GM23338 (cell line): ENCODE results near the gene CSTF2T. TPM values are rescaled to one million over a fixed set of nuclear protein-coding genes. Genes with fewer than 3 reads are reported as not detected.

ENCODE experiments used
- ATAC-seq: fragments of 200-7000 bp; cut with Tn5 transposase; 3 replicates; pipeline ENCODE4 v1.9.1; 2020
- DNase-seq: peaks from one replicate; pipeline ENCODE4 v3.0.0-alpha.2; 2015; ENCODE audit warnings: low spot score
- H2AFZ ChIP-seq: fragments of 200-600 bp; sonication (generic); 2 replicates; pipeline ENCODE4 v1.8.0; 2016; ENCODE audit warnings: antibody characterized with exemption, mild to moderate bottlenecking, moderate library complexity
- H3F3A ChIP-seq: fragments of 200-600 bp; sonication (generic); replicated peaks from 2 replicates; pipeline ENCODE4 v1.8.0; 2017; ENCODE audit warnings: antibody characterized with exemption, mixed run types, low read depth
- H3K27ac ChIP-seq: fragments of 200-600 bp; sonication (generic); 2 replicates; pipeline ENCODE4 v1.6.1; 2016; ENCODE audit warnings: low read depth
- H3K27me3 ChIP-seq: fragments of 200-600 bp; sonication (generic); 2 replicates; pipeline ENCODE4 v1.8.0; 2016; ENCODE audit warnings: mild to moderate bottlenecking, mixed run types, moderate library complexity; ENCODE audit not compliant: insufficient read depth
- H3K36me3 ChIP-seq: fragments of 200-600 bp; sonication (generic); 2 replicates; pipeline ENCODE4 v1.8.0; 2016; ENCODE audit warnings: mild to moderate bottlenecking; ENCODE audit not compliant: insufficient read depth
- H3K4me1 ChIP-seq: fragments of 200-600 bp; sonication (generic); 2 replicates; pipeline ENCODE4 v1.8.0; 2016; ENCODE audit warnings: mild to moderate bottlenecking, moderate library complexity; ENCODE audit not compliant: insufficient read depth
- H3K4me2 ChIP-seq: fragments of 200-600 bp; sonication (generic); 2 replicates; pipeline ENCODE4 v1.7.1; 2017; ENCODE audit warnings: mixed run types
- H3K4me3 ChIP-seq: fragments of 200-600 bp; sonication (generic); 2 replicates; pipeline ENCODE4 v1.6.1; 2016; ENCODE audit warnings: mixed run types
- H3K79me2 ChIP-seq: fragments of 200-600 bp; sonication (generic); replicated peaks from 2 replicates; pipeline ENCODE4 v1.8.0; 2017; ENCODE audit warnings: mild to moderate bottlenecking; ENCODE audit not compliant: insufficient read depth
- H3K9me2 ChIP-seq: fragments of 200-600 bp; sonication (generic); 2 replicates; pipeline ENCODE4 v1.8.0; 2017; ENCODE audit not compliant: insufficient read depth
- H4K20me1 ChIP-seq: fragments of 200-600 bp; sonication (generic); replicated peaks from 2 replicates; pipeline ENCODE4 v1.8.0; 2017; ENCODE audit warnings: mild to moderate bottlenecking; ENCODE audit not compliant: insufficient read depth
- H3K27ac Mint-ChIP-seq: 2 replicates; pipeline ENCODE4 v1.8.0; 2020; ENCODE audit warnings: inconsistent platforms, mild to moderate bottlenecking, moderate library complexity, mixed read lengths
- H3K27me3 Mint-ChIP-seq: 3 replicates; pipeline ENCODE4 v1.8.0; 2022; ENCODE audit warnings: low read depth, mild to moderate bottlenecking, moderate library complexity, mixed read lengths, inconsistent platforms; ENCODE audit not compliant: insufficient read depth, poor library complexity
- H3K36me3 Mint-ChIP-seq: 3 replicates; pipeline ENCODE4 v1.8.0; 2021; ENCODE audit warnings: low read depth, mild to moderate bottlenecking, inconsistent platforms, moderate library complexity, mixed read lengths
- H3K4me1 Mint-ChIP-seq: 3 replicates; pipeline ENCODE4 v1.8.0; 2020; ENCODE audit warnings: mild to moderate bottlenecking, inconsistent platforms, mixed read lengths
- H3K4me3 Mint-ChIP-seq: 3 replicates; pipeline ENCODE4 v1.8.0; 2021; ENCODE audit warnings: moderate library complexity, mild to moderate bottlenecking, inconsistent platforms, mixed read lengths
- H3K9me3 Mint-ChIP-seq: 3 replicates; pipeline ENCODE4 v1.8.0; 2020; ENCODE audit warnings: moderate library complexity, mild to moderate bottlenecking, inconsistent platforms, mixed read lengths
- CTCF ChIP-seq, 2 experiments: fragments of 200-600 bp in 1 of 2; sonication (generic) in 1 of 2; conservative IDR thresholded peaks; 2 replicates each; pipeline versions ENCODE4 v1.5.1 to v1.6.1; 2016 to 2017; ENCODE audit warnings: antibody characterized with exemption in 2 of 2, low read depth in 2 of 2, mild to moderate bottlenecking in 2 of 2, moderate library complexity in 1 of 2
- ETS1 ChIP-seq: IDR thresholded peaks from 2 replicates; pipeline ENCODE4 v1.6.1; 2016; ENCODE audit warnings: antibody characterized with exemption
- EZH2 ChIP-seq: fragments of 200-600 bp; sonication (generic); IDR thresholded peaks from one replicate; pipeline ENCODE4 v1.8.0; 2017; ENCODE audit warnings: antibody characterized with exemption, mild to moderate bottlenecking, low read depth; ENCODE audit not compliant: unreplicated experiment
- JUNB ChIP-seq: IDR thresholded peaks from one replicate; pipeline ENCODE4 v1.6.1; 2016; ENCODE audit warnings: antibody characterized with exemption; ENCODE audit not compliant: unreplicated experiment
- POLR2AphosphoS5 ChIP-seq: IDR thresholded peaks from 2 replicates; pipeline ENCODE4 v1.6.1; 2016; ENCODE audit warnings: antibody characterized with exemption, low read depth
- STAT1 ChIP-seq: IDR thresholded peaks from one replicate; pipeline ENCODE4 v1.6.1; 2016; ENCODE audit warnings: antibody characterized with exemption; ENCODE audit not compliant: unreplicated experiment
- ZNF114 ChIP-seq: fragments of 250-450 bp; sonication (Bioruptor Pico); IDR thresholded peaks from 2 replicates; pipeline ENCODE4 v1.5.0; 2020; ENCODE audit warnings: mild to moderate bottlenecking, moderate library complexity
- ZNF331 ChIP-seq: fragments of 250-450 bp; sonication (Bioruptor Pico); IDR thresholded peaks from 2 replicates; pipeline ENCODE4 v1.5.0; 2020; ENCODE audit warnings: low read depth, mild to moderate bottlenecking, moderate library complexity
- polyA plus RNA-seq: library from polyadenylated mRNA; unstranded; fragments of >200 nt; fragmentation: Nextera tagmentation; extraction: Ambion mirVana; gene quantifications from 2 replicates; pipeline ENCODE4 v1.2.1, GENCODE V29; 2016
- total RNA-seq: library from RNA; depleted of rRNA; stranded (reverse); fragments of >200 nt; shearing (Covaris generic); gene quantifications from 2 replicates; pipeline ENCODE4 v1.2.3, GENCODE V29; 2014
- TF ChIP-seq, protein P1 (sequence below): fragments of 250-450 bp; sonication (Bioruptor Pico); IDR thresholded peaks from 2 replicates; pipeline ENCODE4 v1.5.0; 2020; ENCODE audit warnings: mild to moderate bottlenecking, moderate library complexity

Gene CSTF2T
- total and polyA plus RNA-seq, 2 experiments from 2014 or later, result 9.8 to 31.9 TPM

- no peaks in the 10 kb centered on the region for H3K9me3 Mint-ChIP-seq
- Histone ChIP-seq H3K9me2 (no peaks in the 10 kb centered on the region; the same call in 1 of the 2 replicates), H3K79me2 (no peaks in the 10 kb centered on the region), H3K4me2 (no peak overlapping the region), H3K4me1 (peaks cover 8% of the 10 kb centered on the region), H3K4me3 (no peak overlapping the region), H3F3A (no peaks in the 10 kb centered on the region), H2AFZ (no peak overlapping the region), H3K27ac (no peak overlapping the region), H4K20me1 (no peaks in the 10 kb centered on the region), H3K36me3 (no peaks in the 10 kb centered on the region), H3K27me3 (no peaks in the 10 kb centered on the region)
- H3K4me1 Mint-ChIP-seq, result peaks cover 17% of the 10 kb centered on the region
- H3K36me3 Mint-ChIP-seq, result no peaks in the 10 kb centered on the region
- no peak for ATAC-seq
- DNase-seq, result no peak
- TF ChIP-seq EZH2 (no peak), ZNF331 (CRISPR knock-in tag) (no peak), JUNB (no peak), ZNF114 (CRISPR knock-in tag) (no peak), CTCF (conservative IDR thresholded peaks at IDR 0.05; ENCODE audit: low read depth in 2 of 2) (no peak), ETS1 (no peak), STAT1 (no peak), POLR2AphosphoS5 (no peak)
- TF ChIP-seq, protein P1, sequence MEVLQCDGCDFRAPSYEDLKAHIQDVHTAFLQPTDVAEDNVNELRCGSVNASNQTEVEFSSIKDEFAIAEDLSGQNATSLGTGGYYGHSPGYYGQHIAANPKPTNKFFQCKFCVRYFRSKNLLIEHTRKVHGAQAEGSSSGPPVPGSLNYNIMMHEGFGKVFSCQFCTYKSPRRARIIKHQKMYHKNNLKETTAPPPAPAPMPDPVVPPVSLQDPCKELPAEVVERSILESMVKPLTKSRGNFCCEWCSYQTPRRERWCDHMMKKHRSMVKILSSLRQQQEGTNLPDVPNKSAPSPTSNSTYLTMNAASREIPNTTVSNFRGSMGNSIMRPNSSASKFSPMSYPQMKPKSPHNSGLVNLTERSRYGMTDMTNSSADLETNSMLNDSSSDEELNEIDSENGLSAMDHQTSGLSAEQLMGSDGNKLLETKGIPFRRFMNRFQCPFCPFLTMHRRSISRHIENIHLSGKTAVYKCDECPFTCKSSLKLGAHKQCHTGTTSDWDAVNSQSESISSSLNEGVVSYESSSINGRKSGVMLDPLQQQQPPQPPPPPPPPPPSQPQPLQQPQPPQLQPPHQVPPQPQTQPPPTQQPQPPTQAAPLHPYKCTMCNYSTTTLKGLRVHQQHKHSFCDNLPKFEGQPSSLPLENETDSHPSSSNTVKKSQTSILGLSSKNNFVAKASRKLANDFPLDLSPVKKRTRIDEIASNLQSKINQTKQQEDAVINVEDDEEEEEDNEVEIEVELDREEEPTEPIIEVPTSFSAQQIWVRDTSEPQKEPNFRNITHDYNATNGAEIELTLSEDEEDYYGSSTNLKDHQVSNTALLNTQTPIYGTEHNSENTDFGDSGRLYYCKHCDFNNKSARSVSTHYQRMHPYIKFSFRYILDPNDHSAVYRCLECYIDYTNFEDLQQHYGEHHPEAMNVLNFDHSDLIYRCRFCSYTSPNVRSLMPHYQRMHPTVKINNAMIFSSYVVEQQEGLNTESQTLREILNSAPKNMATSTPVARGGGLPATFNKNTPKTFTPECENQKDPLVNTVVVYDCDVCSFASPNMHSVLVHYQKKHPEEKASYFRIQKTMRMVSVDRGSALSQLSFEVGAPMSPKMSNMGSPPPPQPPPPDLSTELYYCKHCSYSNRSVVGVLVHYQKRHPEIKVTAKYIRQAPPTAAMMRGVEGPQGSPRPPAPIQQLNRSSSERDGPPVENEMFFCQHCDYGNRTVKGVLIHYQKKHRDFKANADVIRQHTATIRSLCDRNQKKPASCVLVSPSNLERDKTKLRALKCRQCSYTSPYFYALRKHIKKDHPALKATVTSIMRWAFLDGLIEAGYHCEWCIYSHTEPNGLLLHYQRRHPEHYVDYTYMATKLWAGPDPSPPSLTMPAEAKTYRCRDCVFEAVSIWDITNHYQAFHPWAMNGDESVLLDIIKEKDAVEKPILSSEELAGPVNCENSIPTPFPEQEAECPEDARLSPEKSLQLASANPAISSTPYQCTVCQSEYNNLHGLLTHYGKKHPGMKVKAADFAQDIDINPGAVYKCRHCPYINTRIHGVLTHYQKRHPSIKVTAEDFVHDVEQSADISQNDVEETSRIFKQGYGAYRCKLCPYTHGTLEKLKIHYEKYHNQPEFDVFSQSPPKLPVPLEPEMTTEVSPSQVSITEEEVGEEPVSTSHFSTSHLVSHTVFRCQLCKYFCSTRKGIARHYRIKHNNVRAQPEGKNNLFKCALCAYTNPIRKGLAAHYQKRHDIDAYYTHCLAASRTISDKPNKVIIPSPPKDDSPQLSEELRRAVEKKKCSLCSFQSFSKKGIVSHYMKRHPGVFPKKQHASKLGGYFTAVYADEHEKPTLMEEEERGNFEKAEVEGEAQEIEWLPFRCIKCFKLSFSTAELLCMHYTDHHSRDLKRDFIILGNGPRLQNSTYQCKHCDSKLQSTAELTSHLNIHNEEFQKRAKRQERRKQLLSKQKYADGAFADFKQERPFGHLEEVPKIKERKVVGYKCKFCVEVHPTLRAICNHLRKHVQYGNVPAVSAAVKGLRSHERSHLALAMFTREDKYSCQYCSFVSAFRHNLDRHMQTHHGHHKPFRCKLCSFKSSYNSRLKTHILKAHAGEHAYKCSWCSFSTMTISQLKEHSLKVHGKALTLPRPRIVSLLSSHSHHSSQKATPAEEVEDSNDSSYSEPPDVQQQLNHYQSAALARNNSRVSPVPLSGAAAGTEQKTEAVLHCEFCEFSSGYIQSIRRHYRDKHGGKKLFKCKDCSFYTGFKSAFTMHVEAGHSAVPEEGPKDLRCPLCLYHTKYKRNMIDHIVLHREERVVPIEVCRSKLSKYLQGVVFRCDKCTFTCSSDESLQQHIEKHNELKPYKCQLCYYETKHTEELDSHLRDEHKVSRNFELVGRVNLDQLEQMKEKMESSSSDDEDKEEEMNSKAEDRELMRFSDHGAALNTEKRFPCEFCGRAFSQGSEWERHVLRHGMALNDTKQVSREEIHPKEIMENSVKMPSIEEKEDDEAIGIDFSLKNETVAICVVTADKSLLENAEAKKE, result no peak
- H3K4me3 Mint-ChIP-seq, result no peak overlapping the region
- H3K27me3 Mint-ChIP-seq, result no peaks in the 10 kb centered on the region
- H3K27ac Mint-ChIP-seq, result no peak overlapping the region
Observed at GRCh38 chr10:51708609-51709008, 9.2 kb upstream of the CSTF2T start.
